HG02642 (cell line): ENCODE results near the gene ECI1.

Experiments
- ATAC-seq: cut with Tn5 transposase; IDR thresholded peaks from one replicate; pipeline ENCODE4 v1.9.1; 2021; ENCODE audit warnings: mild to moderate bottlenecking; ENCODE audit not compliant: unreplicated experiment, poor library complexity

Gene ECI1

GRCh38 chr16:2235695-2236336 is 15.6 kb downstream of the ECI1 start:
- no peak for ATAC-seq

DNA sequence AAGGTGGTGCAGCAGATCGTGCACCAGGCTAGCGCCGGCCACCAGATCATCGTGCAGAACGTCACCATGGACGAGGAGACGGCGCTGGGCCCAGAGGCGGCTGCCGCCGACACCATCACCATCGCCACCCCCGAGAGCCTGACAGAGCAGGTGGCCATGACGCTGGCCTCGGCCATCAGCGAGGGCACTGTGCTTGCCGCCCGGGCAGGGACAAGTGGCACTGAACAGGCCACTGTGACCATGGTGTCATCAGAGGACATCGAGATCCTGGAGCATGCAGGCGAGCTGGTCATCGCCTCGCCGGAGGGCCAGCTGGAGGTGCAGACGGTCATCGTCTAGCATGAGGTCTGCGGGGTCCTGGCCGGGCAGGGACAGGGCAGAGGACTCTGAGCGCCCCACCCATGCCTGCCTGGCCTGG is 16.1 kb downstream of the ECI1 start:
- ATAC-seq = no peak

DNA sequence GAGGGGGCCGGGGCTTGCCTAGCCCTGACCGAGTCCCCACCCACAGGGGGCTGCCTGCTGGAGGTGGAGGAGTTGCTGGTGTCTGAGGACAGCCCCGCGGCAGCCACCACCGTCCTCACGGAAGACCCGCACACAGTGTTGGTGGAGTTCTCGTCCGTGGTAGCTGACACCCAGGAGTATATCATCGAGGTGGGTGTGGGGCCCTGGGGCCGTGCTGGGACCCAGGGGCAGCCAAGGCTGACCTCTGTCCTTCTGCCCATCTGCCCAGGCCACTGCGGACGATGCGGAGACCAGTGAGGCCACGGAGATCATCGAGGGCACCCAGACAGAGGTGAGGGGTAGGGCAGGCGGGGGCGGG is 16.6 kb downstream of the ECI1 start:
- ATAC-seq = no peak

DNA sequence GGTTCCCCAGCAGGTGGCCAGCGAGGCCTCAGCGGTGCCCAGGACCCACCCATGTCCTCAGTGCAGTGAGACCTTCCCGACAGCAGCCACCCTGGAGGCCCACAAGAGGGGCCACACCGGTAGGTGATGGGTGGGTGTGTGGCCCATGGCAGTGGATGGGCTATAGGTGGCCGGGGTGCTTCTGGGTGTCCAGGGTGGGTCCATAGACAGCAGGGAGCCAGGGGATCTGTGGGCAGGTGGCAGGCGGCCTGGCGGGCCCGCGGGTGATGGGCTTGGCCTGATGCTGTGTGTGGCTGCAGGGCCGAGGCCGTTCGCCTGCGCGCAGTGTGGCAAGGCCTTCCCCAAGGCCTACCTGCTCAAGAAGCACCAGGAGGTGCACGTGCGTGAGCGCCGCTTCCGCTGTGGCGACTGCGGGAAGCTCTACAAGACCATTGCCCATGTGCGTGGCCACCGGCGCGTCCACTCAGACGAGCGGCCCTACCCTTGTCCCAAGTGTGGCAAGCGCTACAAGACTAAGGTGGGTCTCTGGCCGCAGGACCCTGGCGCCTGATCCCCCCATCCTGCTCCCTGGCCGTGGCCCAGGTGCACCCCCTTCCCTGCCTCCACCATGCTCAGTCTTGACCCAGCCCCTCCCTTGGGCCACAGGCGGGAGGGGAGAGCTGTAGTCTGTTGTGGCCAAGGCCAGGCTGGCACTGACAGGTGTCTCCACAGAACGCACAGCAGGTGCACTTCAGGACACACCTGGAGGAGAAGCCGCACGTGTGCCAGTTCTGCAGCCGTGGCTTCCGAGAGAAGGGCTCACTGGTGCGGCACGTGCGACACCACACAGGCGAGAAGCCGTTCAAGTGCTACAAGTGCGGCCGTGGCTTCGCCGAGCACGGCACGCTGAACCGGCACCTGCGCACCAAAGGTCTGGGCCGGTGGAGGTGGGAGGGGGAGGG is 17.2 kb downstream of the ECI1 start:
- ATAC-seq = no peak

- ATAC-seq = no peak
Observed at GRCh38 chr16:2233046-2233775, 18.2 kb downstream of the ECI1 start.

GRCh38 chr16:2232094-2232990 is 19.0 kb downstream of the ECI1 start:
- no peak for ATAC-seq

DNA sequence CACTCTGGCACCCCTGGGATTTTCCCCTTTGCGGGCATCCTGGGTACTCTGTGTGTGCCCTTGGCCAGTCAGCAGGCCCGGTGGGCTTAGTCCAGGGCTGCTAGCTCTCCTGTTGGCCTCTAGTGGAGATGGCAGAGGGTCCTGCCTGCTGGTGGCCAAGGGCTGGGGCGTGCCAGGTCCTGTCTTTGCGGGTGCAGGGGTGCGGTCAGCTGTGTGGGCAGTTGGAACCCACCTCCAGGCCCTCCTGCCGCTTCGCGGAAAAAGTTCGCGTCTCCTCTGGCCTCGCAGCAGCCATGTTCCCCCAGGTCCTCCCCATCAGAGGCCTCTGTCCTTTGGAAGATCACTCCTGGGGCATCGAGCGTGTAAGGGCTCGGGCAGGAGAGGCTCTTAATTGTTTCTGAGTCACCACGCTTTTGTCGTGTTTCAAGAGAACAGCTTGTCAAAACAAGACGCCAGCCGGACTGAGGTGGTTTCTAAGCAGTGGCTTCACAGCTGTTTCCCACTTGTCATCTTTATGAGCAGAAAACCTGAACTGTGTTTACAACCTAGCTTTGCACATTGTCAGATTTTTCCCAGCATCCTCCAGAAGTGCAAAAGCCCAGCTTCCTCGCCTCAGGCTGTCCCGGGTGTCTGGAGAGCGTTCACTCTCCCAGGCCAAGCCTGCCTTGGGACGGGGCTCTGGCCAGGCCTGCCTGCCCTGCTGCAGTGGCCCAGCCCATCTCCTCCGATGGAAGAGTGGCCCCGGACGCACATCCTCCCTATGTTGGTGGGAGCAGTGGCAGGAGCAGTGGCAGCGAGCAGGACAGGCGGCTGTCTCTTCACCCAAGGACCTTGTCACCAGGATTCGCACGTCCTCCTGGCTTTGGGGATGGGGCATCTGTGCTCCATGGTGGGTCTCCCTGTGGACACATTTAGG is 20.1 kb downstream of the ECI1 start:
- no peak for ATAC-seq

DNA sequence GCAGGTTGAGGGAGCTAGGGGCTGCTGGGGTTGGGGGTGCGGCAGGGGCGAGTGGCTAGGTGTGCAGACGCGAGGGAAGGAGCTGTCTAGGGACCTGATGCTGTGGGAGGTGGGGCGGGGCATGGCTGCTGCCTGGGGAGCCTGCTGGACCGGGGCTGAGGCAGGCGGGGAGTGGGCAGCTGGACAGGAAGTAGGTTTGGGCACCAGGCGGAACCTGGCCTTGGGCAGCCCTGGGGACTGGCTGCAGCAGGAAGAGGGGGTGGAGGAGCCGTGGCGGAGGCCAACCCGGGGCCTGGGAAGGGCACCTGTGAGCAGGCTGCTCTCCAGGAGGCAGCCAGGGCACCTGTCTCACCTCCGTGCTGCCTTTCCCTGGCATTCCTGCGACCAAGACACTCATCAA is 21.0 kb downstream of the ECI1 start:
- ATAC-seq = no peak

DNA sequence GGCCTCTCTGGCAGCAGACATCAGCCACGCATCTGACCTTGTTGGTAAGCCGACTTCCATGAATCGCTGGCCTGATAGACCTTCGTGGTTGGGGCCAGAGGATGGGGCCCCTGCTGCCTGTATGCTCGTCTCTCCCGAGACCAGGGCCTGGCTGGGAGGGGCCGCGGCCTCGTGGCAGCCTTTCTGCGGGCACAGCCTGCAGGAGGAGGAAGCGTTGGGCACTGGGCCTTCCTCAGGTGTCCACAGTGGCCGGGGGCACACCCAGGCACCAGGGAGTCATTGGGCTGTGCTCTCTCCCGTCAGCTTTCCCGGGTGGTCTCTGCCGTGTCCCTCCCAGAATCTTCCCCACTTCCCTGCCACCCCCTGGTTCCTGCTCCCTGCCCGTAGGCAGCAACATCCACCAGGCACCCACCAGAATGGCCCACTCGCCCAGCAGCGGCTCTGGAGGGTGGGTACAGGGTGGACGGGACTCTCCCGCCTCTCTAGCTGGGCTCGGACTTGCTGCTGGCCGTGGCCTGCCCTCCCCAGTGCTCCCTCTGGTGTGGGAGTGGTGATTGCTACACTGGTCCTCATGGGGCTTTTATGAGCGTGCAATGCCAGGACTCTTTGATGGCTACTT is 21.6 kb downstream of the ECI1 start:
- no peak for ATAC-seq

GRCh38 chr16:2229091-2229490 is 22.3 kb downstream of the ECI1 start:
- no peak for ATAC-seq

DNA sequence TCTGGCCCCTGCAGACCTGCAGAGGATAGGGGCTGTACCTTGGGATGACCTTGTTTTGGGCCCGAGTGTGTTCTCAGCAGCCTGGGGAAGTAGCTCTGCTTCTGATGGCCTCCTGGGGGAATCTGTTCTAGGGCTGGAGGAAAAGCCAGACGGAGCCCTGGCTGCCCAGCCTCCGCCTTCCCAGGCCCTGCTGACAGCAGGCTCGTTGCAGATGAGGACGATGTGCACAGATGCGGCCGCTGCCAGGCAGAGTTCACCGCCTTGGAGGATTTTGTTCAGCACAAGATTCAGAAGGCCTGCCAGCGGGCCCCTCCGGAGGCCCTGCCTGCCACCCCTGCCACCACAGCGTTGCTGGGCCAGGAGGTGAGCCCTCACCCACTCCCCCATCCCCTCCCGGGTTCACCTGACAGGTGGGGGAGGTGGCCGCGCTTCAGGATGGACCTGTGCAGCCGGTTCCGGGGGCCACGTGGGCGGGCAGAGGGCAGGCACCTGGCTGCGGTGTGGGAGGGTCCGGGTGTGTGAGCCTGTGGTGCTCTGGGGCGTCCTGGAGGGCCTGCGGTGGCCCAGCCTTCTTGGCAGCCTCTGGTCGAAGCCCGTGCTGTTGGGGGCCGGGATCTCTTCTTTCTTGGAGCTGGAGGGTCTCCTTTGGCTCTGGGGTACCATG is 23.1 kb downstream of the ECI1 start:
- no peak for ATAC-seq

DNA sequence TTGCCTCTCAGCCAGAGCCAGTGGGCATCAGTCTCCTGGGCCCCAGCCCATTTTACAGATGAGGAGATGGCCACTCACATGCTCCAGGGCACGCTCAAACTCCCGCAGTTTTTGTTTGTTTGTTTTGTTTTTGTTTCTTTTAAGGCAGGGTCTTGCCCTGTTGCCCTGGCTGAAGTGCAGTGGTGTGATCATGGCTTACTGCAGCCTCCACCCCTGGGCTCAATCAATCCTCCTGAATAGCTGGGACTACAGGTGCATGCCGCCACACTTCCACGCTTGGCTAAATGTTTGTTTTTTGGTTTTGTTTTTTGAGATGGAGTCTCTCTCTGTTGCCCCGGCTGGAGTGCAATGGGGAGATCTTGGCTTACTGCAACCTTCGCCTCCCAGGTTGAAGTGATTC is 24.5 kb downstream of the ECI1 start:
- ATAC-seq = no peak

- ATAC-seq = no peak
Observed at GRCh38 chr16:2226245-2226793, 25.1 kb downstream of the ECI1 start.

- peak; percentile 22 for ATAC-seq
Observed at GRCh38 chr16:2223942-2224486, 27.4 kb downstream of the ECI1 start.

GRCh38 chr16:2223221-2223941 is 28.0 kb downstream of the ECI1 start, which contains the start of gene E4F1:
Gene E4F1 (plus strand): TSS chr16:2223591. CDS start chr16:2223614, 23 bp downstream.
- ATAC-seq = peak; percentile 95

DNA sequence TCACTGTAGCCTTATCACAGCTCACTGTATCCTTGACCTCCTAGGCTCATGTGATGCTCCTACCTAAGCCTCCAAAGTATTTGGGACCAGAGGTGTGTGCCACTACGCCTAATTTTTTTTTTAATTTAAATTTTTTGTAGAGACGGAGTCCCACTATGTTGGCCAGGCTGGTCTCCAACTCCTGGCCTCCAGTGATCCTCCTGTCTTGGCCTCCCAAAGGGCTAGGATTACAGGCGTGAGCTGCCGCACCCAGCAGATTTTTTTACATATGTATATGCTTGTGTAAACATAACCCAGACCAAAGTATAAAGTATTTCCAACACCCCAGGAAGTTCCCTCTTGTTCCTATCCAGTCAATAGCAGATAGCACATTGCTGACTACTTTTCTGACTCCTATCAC is 35.1 kb downstream of the ECI1 start:
- no peak for ATAC-seq

- ATAC-seq = peak; percentile 90
Observed at GRCh38 chr16:2214719-2214968, 36.7 kb downstream of the ECI1 start, which contains the start of gene PGP. Gene PGP (minus strand): TSS chr16:2214840. CDS start chr16:2214777, 63 bp downstream.
